Measurements from ENCODE around the gene NLRP11. TPM values are rescaled to one million over a fixed set of nuclear protein-coding genes. Genes with fewer than 3 reads are reported as not detected.

Gene NLRP11
- total RNA-seq, 2 donors from 2014 or later = not detected

- H3K27me3 ChIP-seq (replicated peaks; ENCODE audit: insufficient read depth) = no peaks in the 10 kb centered on the region
- H3K9me3 ChIP-seq = no peaks in the 10 kb centered on the region
- H3K4me3 ChIP-seq = no peak overlapping the region
- no peaks in the 10 kb centered on the region for H3K4me1 ChIP-seq (ENCODE audit: control insufficient read depth in 1 of 2, low read depth in 2 of 2)
- no peaks in the 10 kb centered on the region for H3K36me3 ChIP-seq
- TF ChIP-seq, protein P1, sequence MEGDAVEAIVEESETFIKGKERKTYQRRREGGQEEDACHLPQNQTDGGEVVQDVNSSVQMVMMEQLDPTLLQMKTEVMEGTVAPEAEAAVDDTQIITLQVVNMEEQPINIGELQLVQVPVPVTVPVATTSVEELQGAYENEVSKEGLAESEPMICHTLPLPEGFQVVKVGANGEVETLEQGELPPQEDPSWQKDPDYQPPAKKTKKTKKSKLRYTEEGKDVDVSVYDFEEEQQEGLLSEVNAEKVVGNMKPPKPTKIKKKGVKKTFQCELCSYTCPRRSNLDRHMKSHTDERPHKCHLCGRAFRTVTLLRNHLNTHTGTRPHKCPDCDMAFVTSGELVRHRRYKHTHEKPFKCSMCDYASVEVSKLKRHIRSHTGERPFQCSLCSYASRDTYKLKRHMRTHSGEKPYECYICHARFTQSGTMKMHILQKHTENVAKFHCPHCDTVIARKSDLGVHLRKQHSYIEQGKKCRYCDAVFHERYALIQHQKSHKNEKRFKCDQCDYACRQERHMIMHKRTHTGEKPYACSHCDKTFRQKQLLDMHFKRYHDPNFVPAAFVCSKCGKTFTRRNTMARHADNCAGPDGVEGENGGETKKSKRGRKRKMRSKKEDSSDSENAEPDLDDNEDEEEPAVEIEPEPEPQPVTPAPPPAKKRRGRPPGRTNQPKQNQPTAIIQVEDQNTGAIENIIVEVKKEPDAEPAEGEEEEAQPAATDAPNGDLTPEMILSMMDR (IDR thresholded peaks at IDR 0.05) = no peak
- no peak overlapping the region for H3K27ac ChIP-seq
- ATAC-seq (ENCODE audit: insufficient number of reproducible peaks, low FRiP score, low read depth) (no peak), DNase-seq (ENCODE audit: low spot score) (no peak)
Observed at GRCh38 chr19:55820037-55820436, 11.8 kb downstream of the NLRP11 start.

GRCh38 chr19:55813906-55814305 lies 17.9 kb downstream of the NLRP11 start:
- Histone ChIP-seq H3K27me3 (replicated peaks; ENCODE audit: insufficient read depth) (no peaks in the 10 kb centered on the region), H3K4me3 (no peak overlapping the region), H3K4me1 (ENCODE audit: control insufficient read depth in 1 of 2, low read depth in 2 of 2) (no peaks in the 10 kb centered on the region), H3K27ac (no peak overlapping the region), H3K36me3 (no peaks in the 10 kb centered on the region), H3K9me3 (no peaks in the 10 kb centered on the region)
- DNase-seq (ENCODE audit: low spot score) (no peak), ATAC-seq (ENCODE audit: insufficient number of reproducible peaks, low FRiP score, low read depth) (no peak)
- TF ChIP-seq, protein P1 (IDR thresholded peaks at IDR 0.05) = no peak

DNA sequence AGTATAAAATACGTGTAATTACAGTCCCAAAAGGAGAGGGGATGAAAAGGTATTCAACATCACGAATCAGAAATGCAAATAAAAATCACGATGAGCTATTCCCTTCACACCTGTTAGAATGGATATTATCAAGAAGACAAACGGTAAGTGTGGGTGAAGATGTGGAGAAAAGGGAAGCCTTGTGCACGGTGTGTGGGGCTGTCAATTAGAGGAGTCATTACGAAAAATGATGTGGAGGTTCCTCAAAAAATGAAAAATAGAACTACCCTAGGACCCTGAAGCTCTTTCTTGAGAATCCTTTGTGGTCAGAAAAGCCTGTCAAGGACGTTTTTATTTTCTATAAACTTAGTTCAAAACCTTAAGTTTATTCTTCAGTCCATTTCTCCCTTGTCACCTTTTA lies 19.4 kb downstream of the NLRP11 start:
- no peak for ATAC-seq (ENCODE audit: insufficient number of reproducible peaks, low FRiP score, low read depth)
- Histone ChIP-seq H3K4me3 (no peak overlapping the region), H3K36me3 (no peaks in the 10 kb centered on the region), H3K4me1 (ENCODE audit: control insufficient read depth in 1 of 2, low read depth in 2 of 2) (no peaks in the 10 kb centered on the region), H3K9me3 (no peaks in the 10 kb centered on the region), H3K27me3 (replicated peaks; ENCODE audit: insufficient read depth) (no peaks in the 10 kb centered on the region), H3K27ac (no peak overlapping the region)
- DNase-seq (ENCODE audit: low spot score) = no peak
- TF ChIP-seq, protein P1 (IDR thresholded peaks at IDR 0.05) = no peak

- TF ChIP-seq, protein P1 (IDR thresholded peaks at IDR 0.05) = no peak
- H3K9me3 ChIP-seq = no peaks in the 10 kb centered on the region
- H3K27ac ChIP-seq = no peak overlapping the region
- ATAC-seq (ENCODE audit: insufficient number of reproducible peaks, low FRiP score, low read depth) (no peak), DNase-seq (ENCODE audit: low spot score) (no peak)
- H3K27me3 ChIP-seq (replicated peaks; ENCODE audit: insufficient read depth) = no peaks in the 10 kb centered on the region
- no peaks in the 10 kb centered on the region for H3K4me1 ChIP-seq (ENCODE audit: control insufficient read depth in 1 of 2, low read depth in 2 of 2)
- no peaks in the 10 kb centered on the region for H3K36me3 ChIP-seq
- no peak overlapping the region for H3K4me3 ChIP-seq
Observed at GRCh38 chr19:55811340-55811739, 20.5 kb downstream of the NLRP11 start.

DNA sequence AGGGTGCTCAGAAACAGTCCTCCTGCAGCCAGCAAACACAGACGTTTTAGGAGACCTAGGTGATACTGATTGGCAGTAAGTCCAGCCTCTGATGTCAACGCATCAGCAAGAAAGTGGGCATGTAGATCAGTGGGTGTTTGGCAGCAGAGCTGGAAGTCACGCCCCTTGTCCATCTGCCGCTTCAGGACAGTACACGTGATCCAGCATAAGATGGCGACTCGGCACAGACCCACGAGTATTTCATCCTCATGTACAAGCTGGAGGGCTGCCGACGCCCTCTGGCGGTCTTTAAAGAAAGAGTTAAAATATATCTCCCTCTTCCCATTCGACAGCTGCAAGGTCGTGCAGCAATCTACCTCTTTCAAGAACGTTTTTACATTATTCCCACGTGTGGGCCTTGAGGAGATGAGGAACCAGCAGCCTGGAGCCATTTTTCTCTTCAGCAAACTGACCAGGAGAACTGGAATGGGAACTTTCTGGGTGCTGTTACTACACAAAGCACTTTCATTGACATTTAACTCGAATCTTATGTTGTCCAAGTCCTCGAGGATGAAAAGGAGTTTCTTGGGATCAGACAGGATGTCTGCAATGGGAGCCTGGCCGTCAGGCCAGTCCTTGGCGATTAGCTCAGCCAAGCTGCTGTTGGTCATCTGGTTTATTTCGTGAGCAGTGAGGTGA lies 22.3 kb downstream of the NLRP11 start:
- Histone ChIP-seq H3K36me3 (no peaks in the 10 kb centered on the region), H3K27me3 (replicated peaks; ENCODE audit: insufficient read depth) (no peaks in the 10 kb centered on the region), H3K4me1 (ENCODE audit: control insufficient read depth in 1 of 2, low read depth in 2 of 2) (no peaks in the 10 kb centered on the region), H3K4me3 (no peak overlapping the region), H3K9me3 (no peaks in the 10 kb centered on the region), H3K27ac (no peak overlapping the region)
- TF ChIP-seq, protein P1 (IDR thresholded peaks at IDR 0.05) = no peak
- ATAC-seq (ENCODE audit: insufficient number of reproducible peaks, low FRiP score, low read depth) (no peak), DNase-seq (ENCODE audit: low spot score) (no peak)

Measured in thoracic aorta (tissue), 2 donors.